OCI-LY7 (cell line): Measurements from ENCODE around the gene BCAT1.

Source experiments
- CTCF ChIP-seq: fragments of 200-600 bp; sonication (generic); conservative IDR thresholded peaks from 2 replicates; pipeline ENCODE4 v1.5.1; 2014; ENCODE audit warnings: mild to moderate bottlenecking, antibody characterized with exemption, low read length, moderate library complexity, mixed read lengths
- EZH2phosphoT487 ChIP-seq: fragments of 200-600 bp; sonication (generic); IDR thresholded peaks from 2 replicates; pipeline ENCODE4 v1.6.1; 2018; ENCODE audit warnings: low read depth, borderline replicate concordance, mild to moderate bottlenecking, mixed run types, antibody characterized with exemption, low read length, moderate library complexity, mixed read lengths

- TF ChIP-seq EZH2phosphoT487, result no peak
- TF ChIP-seq CTCF, result no peak
Measured at GRCh38 chr12:24982250-24982649, 33.3 kb upstream of the BCAT1 start.
